Measurements from ENCODE around the gene STARD3.

The STARD3 gene

GRCh38 chr17:39678340-39679116 lies 41.6 kb downstream of the STARD3 start:
- Histone ChIP-seq H3K9me3 (ENCODE audit: control insufficient read depth, low read length) (no peaks in the 10 kb centered on the region), H3K36me3 (ENCODE audit: control insufficient read depth, insufficient read depth, low read length) (no peaks in the 10 kb centered on the region), H3K27ac (ENCODE audit: insufficient read depth, low read length, poor library complexity, severe bottlenecking) (no peak overlapping the region), H3K4me1 (ENCODE audit: control insufficient read depth, insufficient read depth, low read length, poor library complexity, severe bottlenecking) (peaks cover 33% of the 10 kb centered on the region), H3K27me3 (replicated peaks; ENCODE audit: control insufficient read depth, insufficient read depth, low read length, poor library complexity, severe bottlenecking) (no peaks in the 10 kb centered on the region), H3K4me3 (ENCODE audit: insufficient read depth, low read depth, low read length, poor library complexity, severe bottlenecking) (no peak overlapping the region)
- DNase-seq = no peak

- Histone ChIP-seq H3K4me3 (ENCODE audit: insufficient read depth, low read depth, low read length, poor library complexity, severe bottlenecking) (no peak overlapping the region), H3K4me1 (ENCODE audit: control insufficient read depth, insufficient read depth, low read length, poor library complexity, severe bottlenecking) (peaks cover 33% of the 10 kb centered on the region), H3K27ac (ENCODE audit: insufficient read depth, low read length, poor library complexity, severe bottlenecking) (peak overlapping the region; percentile 34), H3K9me3 (ENCODE audit: control insufficient read depth, low read length) (no peaks in the 10 kb centered on the region), H3K27me3 (replicated peaks; ENCODE audit: control insufficient read depth, insufficient read depth, low read length, poor library complexity, severe bottlenecking) (no peaks in the 10 kb centered on the region), H3K36me3 (ENCODE audit: control insufficient read depth, insufficient read depth, low read length) (peaks cover 4% of the 10 kb centered on the region)
- peak in 1 of 3 donors; percentile 21 for DNase-seq
Observed at GRCh38 chr17:39679521-39680192, 42.7 kb downstream of the STARD3 start.

GRCh38 chr17:39683295-39683939 lies 46.5 kb downstream of the STARD3 start:
- Histone ChIP-seq H3K4me3 (ENCODE audit: insufficient read depth, low read depth, low read length, poor library complexity, severe bottlenecking) (no peak overlapping the region), H3K27ac (ENCODE audit: insufficient read depth, low read length, poor library complexity, severe bottlenecking) (no peak overlapping the region), H3K36me3 (ENCODE audit: control insufficient read depth, insufficient read depth, low read length) (peaks cover 7% of the 10 kb centered on the region), H3K9me3 (ENCODE audit: control insufficient read depth, low read length) (no peaks in the 10 kb centered on the region), H3K27me3 (replicated peaks; ENCODE audit: control insufficient read depth, insufficient read depth, low read length, poor library complexity, severe bottlenecking) (no peaks in the 10 kb centered on the region), H3K4me1 (ENCODE audit: control insufficient read depth, insufficient read depth, low read length, poor library complexity, severe bottlenecking) (peaks cover 21% of the 10 kb centered on the region)
- no peak for DNase-seq

GRCh38 chr17:39684369-39685192 lies 47.6 kb downstream of the STARD3 start:
- DNase-seq = no peak
- peaks cover 7% of the 10 kb centered on the region for H3K36me3 ChIP-seq (ENCODE audit: control insufficient read depth, insufficient read depth, low read length)
- H3K4me3 ChIP-seq (ENCODE audit: insufficient read depth, low read depth, low read length, poor library complexity, severe bottlenecking) = no peak overlapping the region
- no peaks in the 10 kb centered on the region for H3K9me3 ChIP-seq (ENCODE audit: control insufficient read depth, low read length)
- H3K27ac ChIP-seq (ENCODE audit: insufficient read depth, low read length, poor library complexity, severe bottlenecking) = no peak overlapping the region
- H3K27me3 ChIP-seq (replicated peaks; ENCODE audit: control insufficient read depth, insufficient read depth, low read length, poor library complexity, severe bottlenecking) = no peaks in the 10 kb centered on the region
- peaks cover 18% of the 10 kb centered on the region for H3K4me1 ChIP-seq (ENCODE audit: control insufficient read depth, insufficient read depth, low read length, poor library complexity, severe bottlenecking)

- no peaks in the 10 kb centered on the region for H3K27me3 ChIP-seq (replicated peaks; ENCODE audit: control insufficient read depth, insufficient read depth, low read length, poor library complexity, severe bottlenecking)
- DNase-seq = no peak
- H3K4me1 ChIP-seq (ENCODE audit: control insufficient read depth, insufficient read depth, low read length, poor library complexity, severe bottlenecking) = peaks cover 7% of the 10 kb centered on the region
- peak overlapping the region; percentile 82 for H3K27ac ChIP-seq (ENCODE audit: insufficient read depth, low read length, poor library complexity, severe bottlenecking)
- H3K9me3 ChIP-seq (ENCODE audit: control insufficient read depth, low read length) = no peaks in the 10 kb centered on the region
- H3K4me3 ChIP-seq (ENCODE audit: insufficient read depth, low read depth, low read length, poor library complexity, severe bottlenecking) = peak overlapping the region; percentile 83
- H3K36me3 ChIP-seq (ENCODE audit: control insufficient read depth, insufficient read depth, low read length) = peaks cover 7% of the 10 kb centered on the region
Observed at GRCh38 chr17:39687101-39687545, 50.2 kb downstream of the STARD3 start.

- H3K27me3 ChIP-seq (replicated peaks; ENCODE audit: control insufficient read depth, insufficient read depth, low read length, poor library complexity, severe bottlenecking) = no peaks in the 10 kb centered on the region
- H3K4me1 ChIP-seq (ENCODE audit: control insufficient read depth, insufficient read depth, low read length, poor library complexity, severe bottlenecking) = peaks cover 7% of the 10 kb centered on the region
- H3K36me3 ChIP-seq (ENCODE audit: control insufficient read depth, insufficient read depth, low read length) = peaks cover 7% of the 10 kb centered on the region
- DNase-seq = peak; percentile 67 to 70 (median 68)
- H3K27ac ChIP-seq (ENCODE audit: insufficient read depth, low read length, poor library complexity, severe bottlenecking) = peak within 1 kb of the TSS; percentile 82
- no peaks in the 10 kb centered on the region for H3K9me3 ChIP-seq (ENCODE audit: control insufficient read depth, low read length)
- peak within 1 kb of the TSS; percentile 83 for H3K4me3 ChIP-seq (ENCODE audit: insufficient read depth, low read depth, low read length, poor library complexity, severe bottlenecking)
Observed at GRCh38 chr17:39687546-39688474, 50.9 kb downstream of the STARD3 start, which contains the start of gene PGAP3. Gene PGAP3, minus strand, starts transcription at chr17:39688057. Its CDS starts 43 bp downstream, at chr17:39688014.

- no peak for DNase-seq
- Histone ChIP-seq H3K9me3 (ENCODE audit: control insufficient read depth, low read length) (no peaks in the 10 kb centered on the region), H3K4me3 (ENCODE audit: insufficient read depth, low read depth, low read length, poor library complexity, severe bottlenecking) (peak overlapping the region; percentile 83), H3K36me3 (ENCODE audit: control insufficient read depth, insufficient read depth, low read length) (peaks cover 7% of the 10 kb centered on the region), H3K27me3 (replicated peaks; ENCODE audit: control insufficient read depth, insufficient read depth, low read length, poor library complexity, severe bottlenecking) (no peaks in the 10 kb centered on the region), H3K27ac (ENCODE audit: insufficient read depth, low read length, poor library complexity, severe bottlenecking) (peak overlapping the region; percentile 82), H3K4me1 (ENCODE audit: control insufficient read depth, insufficient read depth, low read length, poor library complexity, severe bottlenecking) (peaks cover 7% of the 10 kb centered on the region)
Observed at GRCh38 chr17:39688475-39688835, 51.5 kb downstream of the STARD3 start.

GRCh38 chr17:39688945-39689344 lies 52.0 kb downstream of the STARD3 start:
- H3K27me3 ChIP-seq (replicated peaks; ENCODE audit: control insufficient read depth, insufficient read depth, low read length, poor library complexity, severe bottlenecking) = no peaks in the 10 kb centered on the region
- no peak overlapping the region for H3K27ac ChIP-seq (ENCODE audit: insufficient read depth, low read length, poor library complexity, severe bottlenecking)
- H3K4me3 ChIP-seq (ENCODE audit: insufficient read depth, low read depth, low read length, poor library complexity, severe bottlenecking) = no peak overlapping the region

GRCh38 chr17:39694593-39694992 lies 57.6 kb downstream of the STARD3 start:
- Histone ChIP-seq H3K4me1 (ENCODE audit: control insufficient read depth, insufficient read depth, low read length, poor library complexity, severe bottlenecking) (no peaks in the 10 kb centered on the region), H3K27ac (ENCODE audit: insufficient read depth, low read length, poor library complexity, severe bottlenecking) (no peak overlapping the region), H3K9me3 (ENCODE audit: control insufficient read depth, low read length) (no peaks in the 10 kb centered on the region), H3K4me3 (ENCODE audit: insufficient read depth, low read depth, low read length, poor library complexity, severe bottlenecking) (no peak overlapping the region), H3K27me3 (replicated peaks; ENCODE audit: control insufficient read depth, insufficient read depth, low read length, poor library complexity, severe bottlenecking) (peaks cover 4% of the 10 kb centered on the region), H3K36me3 (ENCODE audit: control insufficient read depth, insufficient read depth, low read length) (no peaks in the 10 kb centered on the region)
- no peak for DNase-seq

More at GRCh38 chr17:39688945-39689344, 52.0 kb downstream of the STARD3 start:
- Histone ChIP-seq H3K36me3 (ENCODE audit: control insufficient read depth, insufficient read depth, low read length) (peaks cover 7% of the 10 kb centered on the region), H3K9me3 (ENCODE audit: control insufficient read depth, low read length) (no peaks in the 10 kb centered on the region), H3K4me1 (ENCODE audit: control insufficient read depth, insufficient read depth, low read length, poor library complexity, severe bottlenecking) (peaks cover 7% of the 10 kb centered on the region)
- no peak for DNase-seq
